CD4-positive, alpha-beta T cell (primary cell): Measurements from ENCODE around the gene S100A16. TPM values are rescaled to one million over a fixed set of nuclear protein-coding genes. Genes with fewer than 3 reads are reported as not detected.

Source experiments
- ATAC-seq: fragments of 200-7000 bp; cut with Tn5 transposase; one replicate; pipeline ENCODE4 v1.10.0; 2022; ENCODE audit warnings: mild to moderate bottlenecking; ENCODE audit not compliant: poor library complexity
- CTCF ChIA-PET: fragments of 350-600 bp; sonication (Branson Sonifier 250); formaldehyde crosslinking; loops from one replicate; lab custom pipeline; 2021; ENCODE audit warnings: antibody characterized with exemption, inconsistent platforms; lab: Charles Lee
- POLR2A ChIA-PET: fragments of 350-600 bp; sonication (Branson Sonifier 250); formaldehyde crosslinking; loops from one replicate; lab custom pipeline; 2021; ENCODE audit warnings: antibody characterized with exemption, inconsistent platforms; lab: Charles Lee
- DNase-seq, 14 experiments: peaks; one replicate each; pipeline ENCODE4 v3.0.0-alpha.2; 2013 to 2020; ENCODE audit warnings: mixed read lengths in 2 of 14
- H3K27ac ChIP-seq, 2 donors: one replicate each; pipeline versions ENCODE4 v1.5.1 to v1.7.0; 2013; ENCODE audit warnings: low read length in 2 of 2, low read depth in 1 of 2, mild to moderate bottlenecking in 1 of 2
- H3K27me3 ChIP-seq, 2 experiments: 1 replicate in 1 of 2; 2 replicates in 1 of 2; pipeline versions ENCODE4 v1.6.1 to v1.7.0; 2013; ENCODE audit warnings: low read length in 2 of 2, control low read depth in 1 of 2, mild to moderate bottlenecking in 1 of 2, moderate library complexity in 1 of 2; ENCODE audit not compliant: insufficient read depth in 2 of 2, control insufficient read depth in 1 of 2
- H3K36me3 ChIP-seq: one replicate; pipeline ENCODE4 v1.6.1; 2013; ENCODE audit warnings: low read length, control low read depth; ENCODE audit not compliant: insufficient read depth
- H3K4me1 ChIP-seq: one replicate; pipeline ENCODE4 v1.6.1; 2013; ENCODE audit warnings: low read length, control low read depth; ENCODE audit not compliant: insufficient read depth
- H3K4me3 ChIP-seq: one replicate; pipeline ENCODE4 v1.5.1; 2013; ENCODE audit warnings: mild to moderate bottlenecking, low read length, moderate library complexity
- H3K9me3 ChIP-seq, 2 experiments: 1 replicate in 1 of 2; 2 replicates in 1 of 2; pipeline versions ENCODE4 v1.6.1 to v1.7.0; 2013; ENCODE audit warnings: low read length in 2 of 2, mild to moderate bottlenecking in 2 of 2, control low read depth in 1 of 2, moderate library complexity in 1 of 2; ENCODE audit not compliant: control insufficient read depth in 1 of 2, insufficient read depth in 1 of 2
- H3K27ac Mint-ChIP-seq: one replicate; pipeline ENCODE4 v1.8.0; 2020; ENCODE audit warnings: mixed read lengths
- H3K27me3 Mint-ChIP-seq: one replicate; pipeline ENCODE4 v1.8.0; 2021; ENCODE audit warnings: mixed read lengths
- H3K36me3 Mint-ChIP-seq: one replicate; pipeline ENCODE4 v1.8.0; 2021; ENCODE audit warnings: low read depth, mixed read lengths
- H3K4me1 Mint-ChIP-seq: one replicate; pipeline ENCODE4 v1.8.0; 2021; ENCODE audit warnings: low read depth, mixed read lengths
- H3K4me3 Mint-ChIP-seq: one replicate; pipeline ENCODE4 v1.8.0; 2020; ENCODE audit warnings: mild to moderate bottlenecking, mixed read lengths
- H3K9me3 Mint-ChIP-seq: one replicate; pipeline ENCODE4 v1.8.0; 2020; ENCODE audit warnings: mixed read lengths
- intact Hi-C, 2 experiments: fragments of 100-400 bp; cut with DNase I in 1 of 2; cut with micrococcal nuclease in 1 of 2; formaldehyde crosslinking; loops; one replicate each; pipeline versions ENCODE4 v1.15.1 to v1.9.0; 2023 to 2025; cut with DNase I, micrococcal nuclease
- total RNA-seq, 174 experiments: library from RNA in 2 of 174; stranded (reverse) in 2 of 174; gene quantifications; one replicate each; pipeline ENCODE4 v1.2.3 and lab custom pipeline; 2021 to 2026
- TF ChIP-seq, protein P1 (sequence below): fragments of 200-600 bp; IDR thresholded peaks from one replicate; pipeline ENCODE4 v1.8.0; 2022; ENCODE audit warnings: antibody characterized with exemption, mild to moderate bottlenecking

S100A16 gene
- total RNA-seq, 2 experiments from 2014 or later, result not detected

DNA sequence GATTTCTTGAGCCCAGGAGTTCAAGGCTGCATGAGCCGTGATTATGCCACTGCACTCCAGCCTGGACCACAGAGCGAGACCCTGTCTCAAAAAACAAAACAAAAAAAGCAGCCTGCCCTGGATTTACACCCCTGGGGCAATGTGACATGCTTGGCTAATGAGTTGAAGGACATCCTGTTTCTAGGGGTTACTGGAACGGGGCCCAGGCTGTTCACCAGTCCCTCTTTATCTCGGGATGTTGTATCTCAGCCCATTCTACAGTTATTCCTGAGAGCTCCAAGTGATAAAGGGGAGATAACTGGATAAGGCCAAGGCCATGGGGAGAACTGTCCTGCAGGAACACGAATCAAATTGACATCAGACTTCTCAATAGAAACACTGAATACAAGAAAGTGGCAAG lies 25.6 kb downstream of the S100A16 start:
- Mint-ChIP-seq H3K36me3 (no peaks in the 10 kb centered on the region), H3K4me1 (no peaks in the 10 kb centered on the region), H3K27me3 (no peaks in the 10 kb centered on the region), H3K4me3 (no peak overlapping the region), H3K9me3 (no peaks in the 10 kb centered on the region), H3K27ac (no peak overlapping the region)
- H3K4me3 ChIP-seq, result no peak overlapping the region
- no peaks in the 10 kb centered on the region for H3K36me3 ChIP-seq
- no peak overlapping the region for H3K27ac ChIP-seq
- ATAC-seq (no peak), DNase-seq (no peak)
- no peaks in the 10 kb centered on the region for H3K4me1 ChIP-seq
- intact Hi-C loops, result no loop called here
- TF ChIP-seq, protein P1, sequence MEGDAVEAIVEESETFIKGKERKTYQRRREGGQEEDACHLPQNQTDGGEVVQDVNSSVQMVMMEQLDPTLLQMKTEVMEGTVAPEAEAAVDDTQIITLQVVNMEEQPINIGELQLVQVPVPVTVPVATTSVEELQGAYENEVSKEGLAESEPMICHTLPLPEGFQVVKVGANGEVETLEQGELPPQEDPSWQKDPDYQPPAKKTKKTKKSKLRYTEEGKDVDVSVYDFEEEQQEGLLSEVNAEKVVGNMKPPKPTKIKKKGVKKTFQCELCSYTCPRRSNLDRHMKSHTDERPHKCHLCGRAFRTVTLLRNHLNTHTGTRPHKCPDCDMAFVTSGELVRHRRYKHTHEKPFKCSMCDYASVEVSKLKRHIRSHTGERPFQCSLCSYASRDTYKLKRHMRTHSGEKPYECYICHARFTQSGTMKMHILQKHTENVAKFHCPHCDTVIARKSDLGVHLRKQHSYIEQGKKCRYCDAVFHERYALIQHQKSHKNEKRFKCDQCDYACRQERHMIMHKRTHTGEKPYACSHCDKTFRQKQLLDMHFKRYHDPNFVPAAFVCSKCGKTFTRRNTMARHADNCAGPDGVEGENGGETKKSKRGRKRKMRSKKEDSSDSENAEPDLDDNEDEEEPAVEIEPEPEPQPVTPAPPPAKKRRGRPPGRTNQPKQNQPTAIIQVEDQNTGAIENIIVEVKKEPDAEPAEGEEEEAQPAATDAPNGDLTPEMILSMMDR, result no peak
- ChIA-PET CTCF (no interaction called here), POLR2A (no interaction called here)
- H3K27me3 ChIP-seq, result no peaks in the 10 kb centered on the region
- no peaks in the 10 kb centered on the region for H3K9me3 ChIP-seq

DNA sequence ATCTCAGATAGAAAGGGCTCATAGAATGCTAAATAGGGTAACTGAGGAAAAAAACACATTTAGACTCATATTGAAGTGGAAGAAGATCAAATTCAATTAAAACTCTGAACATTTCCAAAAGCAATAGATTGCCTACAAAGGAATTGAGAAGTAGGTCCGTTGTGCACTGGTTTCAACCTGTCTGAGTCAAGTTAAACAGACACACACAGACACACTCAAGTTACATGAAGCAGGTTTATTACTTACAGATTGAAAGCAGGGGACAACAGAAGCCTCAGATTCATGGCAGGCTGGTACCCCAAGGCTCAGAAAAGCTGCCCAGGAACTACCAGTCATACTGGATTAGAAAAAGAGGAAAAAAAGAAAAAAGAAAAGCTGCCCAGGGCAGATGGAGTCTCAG lies 26.6 kb downstream of the S100A16 start:
- Mint-ChIP-seq H3K27ac (no peak overlapping the region), H3K36me3 (no peaks in the 10 kb centered on the region), H3K4me1 (no peaks in the 10 kb centered on the region), H3K27me3 (no peaks in the 10 kb centered on the region), H3K4me3 (no peak overlapping the region), H3K9me3 (no peaks in the 10 kb centered on the region)
- POLR2A ChIA-PET, result no interaction called here
- Histone ChIP-seq H3K36me3 (no peaks in the 10 kb centered on the region), H3K9me3 (no peaks in the 10 kb centered on the region), H3K27ac (no peak overlapping the region), H3K27me3 (no peaks in the 10 kb centered on the region), H3K4me3 (no peak overlapping the region), H3K4me1 (no peaks in the 10 kb centered on the region)
- DNase-seq (no peak), ATAC-seq (no peak)
- TF ChIP-seq, protein P1, result no peak
- intact Hi-C loops, result no loop called here
- CTCF ChIA-PET, result no interaction called here

DNA sequence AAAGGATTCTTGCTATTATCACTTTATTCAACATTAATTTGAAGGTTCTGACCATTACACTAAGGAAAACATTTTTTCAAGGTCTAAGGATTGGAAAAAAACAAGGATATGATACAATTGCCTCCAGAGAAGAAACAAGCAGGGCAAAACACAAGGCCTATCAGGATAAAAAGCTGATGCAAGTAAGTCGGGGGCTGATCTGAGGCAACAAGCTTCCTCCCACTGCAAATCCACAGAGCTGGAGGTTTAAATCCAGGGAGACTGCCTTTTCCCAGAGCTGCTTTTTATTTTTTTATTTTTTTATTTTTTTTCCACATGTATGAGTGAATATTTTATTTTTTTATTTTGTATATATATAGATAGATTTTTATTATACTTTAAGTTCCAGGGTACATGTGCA lies 27.9 kb downstream of the S100A16 start:
- Histone ChIP-seq H3K27ac (no peak overlapping the region), H3K4me3 (no peak overlapping the region), H3K4me1 (no peaks in the 10 kb centered on the region), H3K36me3 (no peaks in the 10 kb centered on the region), H3K9me3 (no peaks in the 10 kb centered on the region), H3K27me3 (no peaks in the 10 kb centered on the region)
- no peaks in the 10 kb centered on the region for H3K4me1 Mint-ChIP-seq
- H3K27me3 Mint-ChIP-seq, result no peaks in the 10 kb centered on the region
- ChIA-PET POLR2A (no interaction called here), CTCF (no interaction called here)
- DNase-seq (no peak), ATAC-seq (no peak)
- no peaks in the 10 kb centered on the region for H3K9me3 Mint-ChIP-seq
- intact Hi-C loops, result no loop called here
- H3K4me3 Mint-ChIP-seq, result no peak overlapping the region
- TF ChIP-seq, protein P1, result no peak
- H3K27ac Mint-ChIP-seq, result no peak overlapping the region
- no peaks in the 10 kb centered on the region for H3K36me3 Mint-ChIP-seq
